GM18873 (cell line): Measurements from ENCODE around the gene ADORA2A.

Source experiments
- ATAC-seq: cut with Tn5 transposase; IDR thresholded peaks from one replicate; pipeline ENCODE4 v1.9.1; 2021; ENCODE audit warnings: mild to moderate bottlenecking, moderate library complexity, moderate number of reproducible peaks; ENCODE audit not compliant: unreplicated experiment, low FRiP score

Gene ADORA2A

DNA sequence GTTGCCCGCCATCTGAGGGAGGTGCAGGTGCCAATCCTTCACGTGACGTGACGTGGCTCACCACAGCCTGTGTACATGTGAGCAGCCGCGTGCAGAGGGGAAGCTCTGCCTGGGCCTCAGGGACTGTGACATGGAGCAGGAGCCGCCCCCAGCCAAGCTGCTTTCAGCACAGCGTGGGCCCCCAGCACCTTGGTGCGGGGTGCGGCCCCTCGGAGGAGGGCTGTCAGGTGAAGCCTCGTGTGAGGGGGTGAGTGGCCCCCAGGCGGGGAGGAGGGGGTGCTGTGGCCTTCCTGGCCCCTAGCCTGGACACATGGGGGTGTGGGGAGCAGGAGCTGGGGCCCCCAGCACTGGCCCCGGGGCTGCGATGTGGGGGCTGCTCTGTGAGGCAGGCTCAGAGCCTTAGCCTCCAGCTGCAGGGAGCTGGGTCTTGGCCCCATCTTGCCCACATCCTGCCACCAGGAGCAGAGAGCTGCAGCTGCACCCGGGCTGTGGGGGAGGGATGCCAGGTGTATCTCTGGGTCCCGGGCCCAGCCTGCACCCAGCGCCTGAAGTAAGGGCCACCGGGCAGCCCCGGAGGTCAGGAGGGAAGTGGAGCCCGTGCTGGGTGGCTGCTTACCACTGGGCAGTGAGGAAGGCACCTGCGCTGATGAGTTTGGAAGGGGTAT lies at the start of gene ADORA2A:
Gene ADORA2A, plus strand, starts transcription at position 100 of the 665 bp plus-strand sequence. CDS start 5,806 bp downstream, outside the sequence.
- ATAC-seq: peak; percentile 50

DNA sequence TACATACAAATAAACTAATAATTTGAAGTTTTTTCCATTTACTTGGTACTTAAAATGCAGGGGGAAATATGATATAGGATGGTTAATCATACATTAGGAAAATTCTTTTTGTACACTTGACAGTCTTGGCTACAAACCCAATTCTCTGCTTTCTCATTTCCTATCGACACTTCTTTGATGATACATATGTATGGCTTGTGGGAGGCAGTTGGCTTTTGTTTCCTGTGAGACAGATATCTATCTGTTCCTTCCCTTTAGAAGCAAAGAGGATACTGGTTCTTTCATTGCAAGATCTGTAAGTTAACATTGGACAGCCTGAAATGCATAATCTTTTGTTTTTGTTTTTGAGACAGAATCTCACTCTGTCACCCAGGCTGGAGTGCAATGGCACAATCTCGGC lies 47.9 kb upstream of the ADORA2A start:
- no peak for ATAC-seq

DNA sequence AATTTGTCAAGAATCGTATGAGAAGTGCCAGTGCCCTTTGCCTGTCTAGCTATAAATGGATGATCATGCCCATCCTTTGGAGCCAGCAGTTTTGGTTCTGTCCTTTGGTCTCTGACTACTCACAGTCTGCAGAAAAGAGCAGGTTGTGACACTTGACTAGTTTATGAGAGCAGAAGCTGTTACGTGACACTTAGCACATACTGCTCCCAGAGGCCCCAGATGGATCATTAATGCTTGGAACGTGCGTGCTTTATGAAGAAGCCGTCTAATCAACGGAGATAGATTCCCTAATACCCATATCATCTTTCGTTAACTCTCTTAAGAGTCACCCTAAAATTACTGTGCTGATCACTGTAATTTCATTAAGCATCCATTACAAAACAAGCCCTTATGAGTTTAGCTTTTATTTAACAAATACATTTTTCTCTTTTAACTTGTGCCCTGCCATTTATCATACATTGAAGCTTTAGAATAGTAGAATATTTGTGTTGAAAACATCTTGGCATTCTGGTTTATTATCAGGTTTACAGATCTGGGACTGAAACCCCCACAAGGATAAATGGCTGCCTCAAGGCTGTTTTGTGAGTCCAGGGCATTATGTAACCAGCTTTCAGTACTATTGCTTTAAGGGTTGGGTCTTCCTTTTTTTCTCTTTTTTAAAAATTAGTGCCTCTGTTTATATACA lies 47.0 kb upstream of the ADORA2A start:
- ATAC-seq: no peak

DNA sequence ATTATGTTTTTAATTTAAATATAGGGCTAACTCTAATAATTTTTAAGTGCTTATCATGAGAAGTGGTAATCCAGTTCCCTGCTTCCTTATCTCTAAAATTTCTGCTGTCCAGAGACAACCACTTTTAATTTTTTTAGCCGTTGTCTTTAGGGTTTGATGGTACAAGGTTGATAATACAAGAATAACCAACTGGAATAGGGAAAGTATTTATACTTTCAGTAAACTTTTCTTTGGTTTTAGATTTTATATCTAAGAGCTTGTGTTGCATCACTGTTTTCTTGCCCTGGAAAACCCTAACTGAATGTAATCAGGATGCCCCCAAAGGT lies 46.5 kb upstream of the ADORA2A start:
- no peak for ATAC-seq

DNA sequence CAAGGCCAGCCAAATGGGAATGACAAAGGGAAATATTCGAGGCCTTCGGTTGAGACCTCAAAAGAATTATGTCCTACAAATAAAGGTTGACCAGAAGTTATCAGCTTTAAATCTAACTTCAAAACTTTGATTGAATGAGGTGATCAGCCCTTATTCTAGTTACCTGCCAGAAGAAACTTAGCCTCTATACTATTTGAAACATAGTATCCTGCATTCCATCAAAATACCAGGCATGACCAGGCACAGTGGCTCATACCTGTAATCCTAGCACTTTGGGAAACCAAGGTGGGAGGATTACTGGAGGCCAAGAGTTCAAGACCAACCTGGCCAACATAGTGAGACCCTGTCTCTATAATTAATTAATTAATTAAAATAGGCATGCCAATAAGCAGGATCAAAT lies 44.3 kb upstream of the ADORA2A start:
- ATAC-seq: no peak

DNA sequence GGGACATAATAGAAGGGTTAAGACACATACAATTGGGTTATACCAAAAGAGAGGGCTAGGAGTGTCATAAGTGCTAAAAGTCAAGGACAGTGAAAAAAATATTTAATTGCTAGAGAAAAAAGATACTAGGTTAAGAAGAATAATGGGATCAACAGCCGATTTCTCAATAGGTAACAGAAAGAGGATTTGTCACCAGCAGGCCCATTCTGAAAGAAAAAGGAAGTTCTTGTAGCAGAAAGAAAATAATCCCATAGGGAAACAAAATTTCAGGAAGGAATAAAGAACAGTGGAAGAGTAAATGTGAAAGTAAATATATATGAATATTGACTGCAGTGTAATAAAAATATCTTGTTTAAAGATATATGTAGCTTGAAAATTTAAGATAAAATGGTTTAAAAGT lies 43.3 kb upstream of the ADORA2A start:
- ATAC-seq: no peak

DNA sequence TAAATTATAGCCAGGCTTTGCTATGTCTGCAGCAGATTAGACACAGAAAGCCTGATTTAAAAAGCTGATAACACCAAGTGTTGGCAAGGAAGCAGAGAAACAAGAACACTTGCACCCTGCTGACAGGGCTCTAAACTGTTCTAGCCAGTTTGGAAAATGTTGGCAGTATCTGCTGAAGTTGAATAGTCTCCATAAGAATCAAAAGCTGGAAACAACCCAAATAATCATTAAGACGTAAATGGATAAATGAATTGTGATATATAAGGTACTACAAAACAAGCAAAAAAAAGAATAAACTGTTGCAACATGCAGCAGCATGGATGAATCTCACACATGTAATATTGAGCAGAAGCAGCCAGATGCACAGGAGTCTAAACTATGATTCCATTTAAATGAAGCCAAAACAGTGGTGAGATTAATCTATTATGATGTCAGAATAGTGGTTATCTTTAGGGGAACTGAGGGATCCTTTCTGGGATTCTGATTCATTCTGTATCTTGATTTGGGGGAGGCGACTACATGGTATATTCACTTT lies 40.4 kb upstream of the ADORA2A start:
- no peak for ATAC-seq

DNA sequence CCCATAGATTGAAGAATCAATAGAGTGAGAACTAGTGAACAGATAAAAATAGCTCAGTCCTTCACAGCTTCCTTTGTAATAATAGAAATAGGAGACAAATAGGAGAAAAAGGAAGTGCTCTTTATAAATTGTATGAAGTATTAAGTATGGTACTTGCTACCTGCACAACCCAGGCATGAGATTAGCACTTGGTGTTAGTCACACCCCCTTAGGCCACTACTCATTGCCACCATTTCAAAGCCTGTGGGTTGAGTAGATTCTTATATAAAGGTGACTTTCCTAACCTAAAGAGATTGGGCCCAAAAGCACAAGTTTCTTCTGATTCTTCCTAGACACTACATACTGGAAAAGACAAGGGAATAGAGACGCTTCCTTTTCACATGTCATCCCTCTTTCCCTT lies 37.7 kb upstream of the ADORA2A start:
- no peak for ATAC-seq

DNA sequence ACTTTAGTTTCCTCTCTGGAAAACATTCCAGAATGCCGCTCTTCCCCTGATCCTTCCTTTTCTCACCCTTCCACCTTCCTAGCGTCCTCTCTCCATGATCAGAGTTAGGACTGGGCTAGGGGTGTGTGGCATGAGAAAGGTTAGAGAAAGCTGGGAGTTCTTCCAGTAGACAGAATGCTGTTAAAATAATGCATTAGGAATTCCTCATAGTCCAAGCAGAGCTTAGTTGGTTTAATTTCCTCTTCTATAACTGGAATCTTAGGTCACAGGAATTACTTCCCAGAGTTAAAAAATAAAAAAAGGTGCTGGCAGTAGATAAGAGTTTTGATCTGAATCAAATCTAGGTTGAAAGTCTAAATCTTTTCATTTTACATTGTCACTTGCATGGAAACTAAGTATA lies 37.2 kb upstream of the ADORA2A start:
- ATAC-seq: no peak

DNA sequence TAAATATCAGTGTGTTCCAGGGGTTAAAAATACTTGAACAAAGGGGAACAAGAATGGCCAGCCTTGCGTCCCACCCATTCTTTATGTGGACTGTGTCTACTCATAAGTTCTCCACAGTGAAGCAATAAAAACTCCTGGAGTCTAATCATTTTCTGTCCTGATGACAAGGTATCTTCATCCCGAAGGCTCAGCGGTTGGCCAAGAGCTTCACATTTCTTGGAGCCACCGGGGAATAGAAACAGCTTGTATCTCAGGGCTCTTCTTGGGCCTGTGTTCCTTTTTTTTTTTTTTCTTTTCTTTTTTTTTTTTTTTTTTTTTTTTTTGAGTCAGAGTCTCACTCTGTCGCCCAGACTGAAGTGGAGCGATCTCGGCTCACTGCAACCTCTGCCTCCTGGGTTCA lies 36.8 kb upstream of the ADORA2A start:
- ATAC-seq: no peak

DNA sequence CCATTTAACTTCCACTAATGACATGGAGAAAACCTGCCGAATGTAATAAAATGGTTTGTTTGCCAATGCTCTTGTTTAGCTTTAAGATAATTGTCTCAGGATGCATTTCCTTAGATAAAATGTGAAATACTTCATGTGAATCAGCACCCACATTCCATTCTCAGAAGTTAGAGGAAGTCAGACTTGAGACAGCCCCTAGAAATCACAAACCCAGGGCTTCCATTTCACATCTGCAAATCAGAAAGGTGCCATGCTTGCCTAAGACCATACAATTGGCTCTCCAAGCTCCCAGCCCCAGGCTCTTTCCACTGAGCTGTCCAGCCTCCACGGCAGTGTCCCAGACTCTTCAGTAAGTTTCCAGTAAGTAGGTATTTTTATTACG lies 35.6 kb upstream of the ADORA2A start:
- ATAC-seq: no peak

DNA sequence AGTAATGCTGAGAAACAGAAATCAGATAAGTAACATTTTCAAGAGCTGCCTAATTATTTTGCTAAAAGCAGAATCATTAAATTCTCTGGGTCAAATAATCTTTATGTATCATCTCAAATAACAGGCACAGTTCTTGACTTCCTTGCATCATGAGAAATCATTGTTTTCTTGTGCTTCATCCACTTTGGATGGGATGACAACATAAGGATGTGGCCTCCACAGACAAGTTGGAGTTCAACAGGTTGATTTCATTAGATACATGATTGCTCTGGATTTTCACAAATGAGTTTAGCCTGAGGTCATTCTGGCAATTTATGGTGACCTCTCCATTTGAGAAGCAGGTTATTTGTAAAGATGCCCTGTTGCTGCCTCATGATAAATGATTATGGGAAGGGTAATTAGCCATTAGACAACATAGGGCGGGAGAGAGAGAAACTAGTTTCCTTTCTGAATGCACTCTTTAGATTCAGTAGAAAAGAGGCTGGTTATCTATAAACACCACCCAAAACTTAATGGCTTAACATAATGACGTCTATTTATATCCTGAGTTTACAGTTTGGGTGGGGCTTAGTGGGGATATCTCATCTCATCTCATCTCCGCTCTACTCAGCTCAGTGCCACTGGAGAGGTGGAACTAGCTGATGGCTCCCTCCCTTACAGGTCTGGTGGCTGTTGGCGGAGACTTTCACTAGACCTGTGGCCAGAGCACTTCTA lies 35.0 kb upstream of the ADORA2A start:
- no peak for ATAC-seq

DNA sequence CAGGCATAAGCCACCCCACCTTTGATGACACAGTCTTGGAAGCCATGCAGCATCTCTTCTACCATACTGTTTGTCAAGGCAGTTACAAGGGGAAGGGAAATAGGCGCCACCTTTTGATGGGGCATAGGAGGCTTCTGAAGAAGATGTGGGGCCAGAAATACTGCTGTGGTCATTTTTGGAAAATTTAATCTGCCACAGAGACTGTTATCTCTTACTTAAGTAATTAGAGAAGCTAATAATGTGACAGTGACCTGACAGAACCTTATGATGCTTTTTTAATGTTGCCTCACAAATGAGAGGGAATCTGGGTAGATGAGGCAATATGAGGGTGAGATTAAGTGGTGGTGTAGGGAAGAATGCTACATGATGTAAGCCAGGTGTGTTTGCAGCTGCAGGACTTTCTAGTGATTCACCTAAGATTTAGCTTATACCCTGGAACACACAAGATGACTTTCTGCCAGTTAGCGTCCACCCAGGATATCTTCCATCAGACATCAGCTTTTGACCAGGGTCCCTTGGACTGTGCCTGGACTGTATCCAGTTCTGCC lies 34.3 kb upstream of the ADORA2A start:
- no peak for ATAC-seq

DNA sequence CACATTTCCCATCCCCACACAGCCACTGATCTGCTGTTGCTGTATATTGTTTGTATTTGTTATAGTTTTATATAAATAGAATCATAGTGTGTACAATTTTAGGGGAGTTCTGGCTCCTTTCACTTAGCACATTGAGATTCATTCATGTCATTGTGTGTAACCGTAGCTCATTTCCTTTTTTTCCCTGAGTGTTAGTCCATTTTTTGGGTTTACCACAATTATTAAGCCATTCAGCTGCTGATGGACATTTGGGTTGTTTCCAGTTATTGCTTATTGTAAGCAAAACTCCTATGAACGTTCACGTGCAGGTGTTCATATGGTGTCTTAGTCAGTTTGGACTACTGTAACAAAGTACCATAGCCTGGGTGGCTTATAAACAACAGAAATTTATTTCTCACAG lies 33.6 kb upstream of the ADORA2A start:
- ATAC-seq: no peak

DNA sequence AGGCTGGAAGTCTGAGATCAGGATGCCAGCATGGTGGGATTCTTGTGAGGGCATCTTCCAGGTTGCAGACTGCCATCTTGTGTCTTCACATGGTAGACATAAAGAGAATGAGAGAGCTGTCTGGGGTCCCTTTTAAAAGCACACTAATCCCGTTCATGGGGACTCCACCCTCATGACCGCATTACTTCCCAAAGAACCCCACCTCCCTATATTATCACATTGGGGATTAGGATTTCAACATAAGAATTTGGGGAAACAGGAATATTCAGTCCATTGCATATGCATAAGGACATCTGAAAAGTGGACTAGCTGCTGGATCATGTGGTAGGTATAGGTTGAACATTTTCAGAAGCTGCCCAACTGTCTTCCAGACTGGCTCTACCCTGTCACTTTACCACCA lies 33.1 kb upstream of the ADORA2A start:
- ATAC-seq: no peak

DNA sequence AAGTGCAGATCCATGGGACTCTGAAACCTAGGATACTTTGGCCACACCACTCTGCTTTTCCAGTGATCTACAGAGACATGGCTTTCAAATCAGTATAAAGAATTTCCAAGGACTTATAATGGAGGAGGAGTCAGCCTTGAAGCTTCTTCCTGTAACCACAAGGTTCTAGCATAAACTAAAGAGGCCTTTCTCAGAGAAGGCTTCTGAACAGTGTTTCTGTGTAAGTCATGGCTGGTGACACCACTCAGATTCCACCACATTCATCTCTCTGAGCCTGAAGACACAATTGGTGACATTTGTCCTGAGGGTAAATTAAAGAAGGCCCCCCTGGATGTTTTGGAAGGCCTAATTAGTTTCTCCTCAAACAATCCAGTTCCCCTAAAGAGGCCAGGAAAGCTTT lies 29.0 kb upstream of the ADORA2A start:
- no peak for ATAC-seq

DNA sequence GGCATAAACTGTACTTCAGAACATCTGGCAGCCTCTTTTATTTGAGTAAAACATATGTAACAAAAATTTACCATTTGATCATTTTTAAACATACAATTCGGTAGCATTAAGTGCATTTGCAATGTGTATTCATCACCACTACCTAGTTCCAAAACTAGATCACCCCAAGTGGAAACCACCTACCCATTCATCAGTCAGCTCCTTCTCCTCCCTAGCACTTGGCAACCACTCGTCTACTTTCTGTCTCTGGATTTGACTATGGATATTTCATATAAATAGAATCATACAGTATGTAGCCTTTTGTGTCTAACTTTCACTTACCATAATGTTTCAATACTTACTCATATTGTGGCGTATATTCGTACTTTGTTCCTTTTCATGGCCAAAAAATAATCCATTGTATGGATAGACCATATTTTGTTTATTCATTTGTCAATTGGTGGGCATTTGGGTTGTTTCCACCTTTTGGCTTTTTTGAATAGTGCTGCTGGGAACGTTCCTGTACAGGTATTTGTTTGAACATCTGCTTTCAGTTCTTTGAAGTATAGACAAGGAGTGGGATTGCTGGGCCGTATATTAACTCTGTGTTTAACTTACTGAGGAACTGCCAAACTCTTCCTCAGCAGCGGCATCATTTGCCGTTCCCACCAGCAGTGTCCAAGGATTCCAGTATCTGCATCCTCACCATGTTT lies 27.2 kb upstream of the ADORA2A start:
- no peak for ATAC-seq

DNA sequence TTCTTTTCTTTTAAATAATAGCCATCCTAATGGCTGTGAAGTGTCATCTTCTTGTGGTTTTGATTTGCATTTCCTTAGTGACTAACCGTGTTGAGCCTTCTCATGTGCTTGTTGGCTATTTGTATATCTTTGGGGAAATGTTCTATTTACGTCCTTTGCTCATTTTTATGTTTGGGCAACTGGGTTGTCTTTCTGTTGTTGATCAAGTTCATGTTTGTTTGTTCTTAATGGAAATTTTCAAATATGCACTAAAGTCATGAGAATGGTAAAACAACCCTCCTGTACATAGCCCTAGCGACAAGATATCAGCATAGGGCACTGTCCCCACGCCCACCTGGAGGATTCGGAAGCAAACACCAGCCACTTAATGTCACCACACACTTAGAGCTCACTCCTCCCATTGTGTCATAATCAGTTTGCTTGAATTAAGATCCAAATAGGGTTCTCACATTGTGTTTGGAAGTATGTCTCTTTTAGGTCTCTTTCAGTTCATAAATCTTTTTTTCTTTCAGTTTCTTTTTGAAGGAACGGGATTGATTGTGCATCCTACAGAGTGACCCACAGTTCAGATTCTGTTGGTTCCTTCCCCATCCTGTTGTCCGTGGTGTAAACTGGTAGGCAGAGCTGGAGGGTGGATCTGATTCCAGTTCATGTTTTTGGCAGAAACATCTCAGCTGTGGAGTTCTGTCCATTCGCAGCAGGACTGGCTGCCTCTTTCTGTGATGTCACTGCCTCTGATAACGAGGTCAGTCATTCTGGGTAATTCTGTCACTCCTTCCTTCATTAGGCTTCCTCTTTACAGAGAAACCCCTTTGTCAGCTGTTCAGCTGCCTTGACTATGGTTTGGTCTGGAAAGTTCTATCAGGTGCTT lies 26.4 kb upstream of the ADORA2A start:
- no peak for ATAC-seq

DNA sequence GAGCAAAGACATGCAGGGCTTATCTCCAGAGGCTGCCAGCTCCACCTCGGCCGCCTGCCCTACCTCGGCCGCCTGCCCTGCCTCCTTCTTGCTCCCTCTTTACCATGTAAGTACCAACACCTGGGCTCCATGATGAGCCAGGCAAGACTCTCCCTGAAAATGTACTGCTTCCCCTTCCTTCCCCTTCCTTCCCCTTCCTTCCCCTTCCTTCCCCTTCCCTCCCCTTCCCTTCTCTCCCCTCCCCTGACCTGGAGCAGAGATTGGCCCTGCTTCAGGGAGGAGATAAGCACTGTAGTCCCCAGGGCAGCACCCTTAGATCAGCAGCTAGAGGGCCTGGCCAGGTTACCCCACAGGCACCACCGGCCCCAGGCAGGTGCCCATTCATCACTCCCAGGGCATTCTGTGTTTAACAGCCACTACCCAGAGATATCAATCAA lies 25.4 kb upstream of the ADORA2A start:
- ATAC-seq: no peak
